Activated CD4-positive, CD25-positive, alpha-beta regulatory T cell treated with anti-CD3 and anti-CD28 coated beads, Interleukin-2, amount 50 U/mL, for 24 hours (primary cell): ENCODE measurements around the gene AGRP.
"Not testable (repeated sequence)": the region's sequence is repeated elsewhere in the genome, so short reads cannot be mapped to it uniquely, and the experiment has no call there.

Source experiments
- ATAC-seq, 2 donors: fragments of 150-1000 bp; cut with Tn5 transposase; one replicate each; pipeline ENCODE4 v1.10.0; 2021; ENCODE audit warnings: mild to moderate bottlenecking in 1 of 2, moderate library complexity in 1 of 2

AGRP gene, protein sequence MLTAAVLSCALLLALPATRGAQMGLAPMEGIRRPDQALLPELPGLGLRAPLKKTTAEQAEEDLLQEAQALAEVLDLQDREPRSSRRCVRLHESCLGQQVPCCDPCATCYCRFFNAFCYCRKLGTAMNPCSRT

DNA sequence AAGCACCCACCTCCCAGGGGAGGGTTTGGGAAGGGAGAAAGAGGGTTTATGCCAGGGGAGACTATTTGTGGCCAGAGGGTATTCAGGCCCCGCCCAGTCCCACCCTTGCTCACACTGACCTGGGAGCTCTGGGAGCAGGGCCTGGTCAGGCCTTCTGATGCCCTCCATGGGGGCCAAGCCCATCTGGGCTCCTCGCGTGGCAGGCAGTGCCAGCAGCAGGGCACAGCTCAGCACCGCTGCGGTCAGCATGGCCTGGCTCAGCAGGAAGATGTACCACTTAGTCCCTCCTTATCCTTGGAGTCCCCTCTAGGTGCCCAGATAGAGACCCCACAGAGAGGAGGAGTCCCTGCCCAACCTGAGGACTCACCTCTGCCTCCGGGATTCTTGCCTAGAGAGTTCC, at the start of gene AGRP:
TSS of gene AGRP (minus strand) at position 398 of the 400 bp plus-strand sequence. CDS start at position 249, 149 bp downstream.
- no peak for ATAC-seq

DNA sequence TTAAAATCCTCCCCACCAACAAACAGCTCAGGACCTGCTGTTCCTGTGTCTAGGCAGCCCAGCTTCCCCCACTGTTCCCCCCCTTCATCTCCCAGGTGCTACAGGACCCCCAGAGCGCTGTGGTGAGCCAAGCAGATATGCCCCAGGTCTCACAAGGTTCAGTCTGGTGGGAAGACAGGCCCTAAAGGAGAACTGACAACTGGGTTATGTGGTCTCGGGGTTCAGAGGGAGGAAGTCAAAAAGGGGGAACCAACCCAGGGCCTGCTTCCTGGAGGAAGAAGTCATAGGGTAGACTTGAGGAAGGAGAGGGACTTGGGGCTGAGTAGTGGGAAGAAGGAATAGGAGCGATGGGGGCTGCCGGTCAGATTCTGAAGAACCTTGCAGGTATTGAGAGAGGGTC, 47.9 kb upstream of the AGRP start:
- ATAC-seq = no peak

DNA sequence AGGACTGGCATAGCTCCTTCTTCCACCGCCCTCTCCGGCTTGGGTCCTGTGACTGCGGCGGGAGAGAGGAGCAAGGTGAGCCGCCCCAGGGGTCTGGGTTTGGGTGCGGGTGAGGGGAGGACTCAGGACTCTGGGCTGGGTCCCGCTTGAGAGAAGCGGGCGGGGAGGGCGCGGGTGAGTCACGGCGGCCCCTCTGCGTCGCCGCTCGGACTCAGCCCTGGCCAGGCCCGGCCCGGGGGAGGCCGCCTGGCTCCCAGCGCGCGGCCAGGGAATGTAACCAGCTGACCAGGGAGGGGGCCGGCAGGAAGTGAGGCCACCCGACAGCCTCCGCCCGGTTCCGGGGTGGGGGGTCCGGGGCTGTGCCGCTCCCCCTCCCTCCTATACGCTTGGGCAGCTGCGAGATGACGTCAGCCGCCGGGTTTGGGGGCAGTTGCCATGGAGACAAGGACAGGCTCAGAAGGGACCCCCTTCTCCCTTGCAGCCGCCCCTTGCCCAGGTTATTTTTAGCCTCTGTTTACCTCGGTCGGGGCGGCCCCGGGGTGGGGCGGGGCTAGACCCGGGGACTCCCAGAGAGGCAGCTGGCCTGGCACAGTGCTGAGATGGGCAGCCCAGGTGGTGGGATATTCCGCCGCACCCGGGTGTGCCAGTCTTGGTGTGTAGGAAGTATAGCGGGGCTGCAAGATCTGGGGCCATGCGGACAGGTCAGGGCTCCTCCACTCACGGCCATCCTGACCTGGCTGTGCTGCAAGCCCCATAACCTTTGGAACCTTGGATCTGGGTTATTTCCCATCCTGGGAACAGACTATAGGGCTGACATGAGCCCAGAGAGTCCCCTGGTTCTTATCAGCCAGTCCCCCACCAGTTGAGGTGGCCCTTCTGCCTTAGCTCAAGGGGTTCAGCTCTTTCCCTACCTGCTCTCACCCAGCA, 46.9 kb upstream of the AGRP start:
- ATAC-seq = peak; percentile 28 to 43

GRCh38 chr16:67529582-67530012, 46.2 kb upstream of the AGRP start:
- peak in 1 of 2 donors; percentile 8 for ATAC-seq

DNA sequence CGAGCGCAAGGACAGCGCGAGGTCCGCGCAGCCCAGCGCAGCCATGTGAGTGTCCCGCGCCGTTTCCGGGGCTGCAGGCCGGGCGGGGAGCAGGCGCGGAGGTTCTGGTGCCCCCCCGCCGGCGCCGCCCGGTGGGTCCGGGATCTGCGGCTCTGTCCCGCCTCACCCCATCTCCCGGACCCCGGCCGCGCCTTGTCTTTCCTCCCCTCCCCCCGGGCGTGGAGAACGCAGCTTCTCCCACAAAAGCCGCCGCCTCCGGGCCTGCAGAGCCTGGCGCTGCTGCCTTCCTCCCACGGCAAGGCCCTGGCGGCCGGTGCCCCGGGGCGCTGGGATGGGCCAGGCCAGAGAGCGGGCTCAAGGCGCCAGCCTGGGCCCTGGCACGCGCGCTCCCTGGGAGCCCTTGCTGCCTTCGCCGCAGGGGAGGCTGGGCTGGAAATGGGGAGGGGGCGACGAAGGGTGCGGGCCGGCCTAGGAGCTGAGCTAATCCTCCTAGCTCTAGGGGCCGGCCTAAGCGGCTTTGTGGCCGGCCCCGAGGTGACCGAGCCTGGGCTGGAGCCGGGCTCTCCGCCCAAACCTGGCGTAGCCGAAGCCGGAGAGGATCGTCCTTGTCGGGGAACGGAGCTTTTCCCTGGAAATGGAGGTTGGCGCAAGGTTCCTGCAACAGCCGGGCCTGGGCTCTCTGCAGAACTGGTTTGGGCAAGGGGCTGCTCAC, 45.7 kb upstream of the AGRP start:
- peak; percentile 39 to 42 for ATAC-seq

DNA sequence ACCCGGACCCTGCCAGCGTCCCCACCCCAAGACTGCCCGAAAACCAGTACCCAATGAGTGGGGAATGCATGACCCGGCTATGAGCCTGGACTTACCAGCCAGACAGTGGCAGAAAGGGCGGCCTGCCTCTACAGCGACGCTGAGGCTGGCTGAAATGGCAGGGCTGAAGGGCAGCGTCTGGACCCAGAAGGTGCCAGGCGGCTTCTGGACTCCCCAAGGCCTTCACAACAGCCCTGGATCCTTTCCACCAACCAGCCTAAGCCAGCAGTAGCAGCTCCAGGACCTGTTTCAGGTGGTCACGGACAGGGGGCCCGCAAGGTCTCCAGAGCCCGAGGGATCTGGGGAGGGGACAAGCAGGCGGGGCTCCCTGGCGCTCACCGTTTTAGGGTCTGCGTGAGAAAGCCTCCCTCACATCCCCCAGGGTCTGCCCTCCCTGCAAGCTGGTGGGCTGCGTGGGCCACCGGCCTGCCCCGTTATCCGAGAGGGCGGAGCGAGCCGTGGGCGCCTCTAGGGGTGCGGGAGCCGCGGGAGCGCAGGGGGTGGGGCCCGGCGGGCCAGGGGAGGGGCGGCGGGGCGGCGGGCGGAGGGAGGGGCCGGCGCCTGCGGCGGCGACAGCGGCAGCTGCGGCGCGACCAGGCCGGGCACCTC, 45.0 kb upstream of the AGRP start, which contains the start of gene RIPOR1:
TSS of gene RIPOR1 (plus strand) at position 608 of the 648 bp plus-strand sequence. CDS start 9,618 bp downstream, outside the sequence.
- ATAC-seq = peak; percentile 60 to 68

- ATAC-seq = no peak
Measured at GRCh38 chr16:67526149-67526791, 42.9 kb upstream of the AGRP start.

GRCh38 chr16:67525176-67525860, 42.0 kb upstream of the AGRP start:
- ATAC-seq = no peak

DNA sequence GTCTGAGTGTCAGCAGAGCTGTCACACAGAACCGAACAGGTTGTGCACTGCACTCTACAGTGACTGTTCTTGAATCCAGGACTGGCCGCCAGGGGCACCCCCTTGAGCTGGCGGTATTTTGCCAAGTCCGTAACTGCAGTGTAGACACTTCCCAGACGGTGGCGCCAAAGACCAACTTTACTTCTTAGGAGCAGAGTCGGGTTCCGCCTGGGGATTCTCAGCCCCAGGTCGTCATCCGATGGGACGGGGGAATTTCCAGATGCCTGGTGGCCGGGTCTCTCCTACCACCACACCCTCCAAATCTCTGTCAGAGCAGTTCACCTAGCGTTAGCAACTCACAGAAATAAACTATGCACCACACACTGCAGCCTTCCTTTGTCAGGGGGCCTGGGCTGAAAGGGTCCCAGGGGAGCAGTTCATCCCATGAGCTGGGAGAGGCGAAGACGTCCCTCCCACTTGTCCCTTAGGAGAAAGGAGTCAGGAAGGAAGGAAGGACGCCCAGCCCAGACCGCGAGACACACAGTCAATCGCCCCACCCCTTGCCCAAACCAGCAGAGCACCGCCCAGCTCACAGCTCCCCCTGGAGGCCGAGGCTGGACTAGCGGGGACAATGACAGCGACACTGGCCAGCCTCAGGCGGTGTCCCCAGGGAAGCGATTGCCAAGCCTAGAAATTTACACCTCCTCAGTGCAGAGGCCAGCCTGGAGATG, 37.9 kb upstream of the AGRP start:
- ATAC-seq = peak; percentile 87 to 92

- no peak for ATAC-seq
Measured at GRCh38 chr16:67519242-67519641, 35.9 kb upstream of the AGRP start.

- no peak for ATAC-seq
Measured at GRCh38 chr16:67518676-67519075, 35.3 kb upstream of the AGRP start.

GRCh38 chr16:67517661-67518423, 34.5 kb upstream of the AGRP start:
- ATAC-seq = no peak

GRCh38 chr16:67517155-67517445, 33.8 kb upstream of the AGRP start:
- ATAC-seq = no peak

GRCh38 chr16:67516296-67517154, 33.2 kb upstream of the AGRP start:
- no peak for ATAC-seq

GRCh38 chr16:67514382-67514828, 31.1 kb upstream of the AGRP start:
- ATAC-seq = peak; percentile 76 to 77

DNA sequence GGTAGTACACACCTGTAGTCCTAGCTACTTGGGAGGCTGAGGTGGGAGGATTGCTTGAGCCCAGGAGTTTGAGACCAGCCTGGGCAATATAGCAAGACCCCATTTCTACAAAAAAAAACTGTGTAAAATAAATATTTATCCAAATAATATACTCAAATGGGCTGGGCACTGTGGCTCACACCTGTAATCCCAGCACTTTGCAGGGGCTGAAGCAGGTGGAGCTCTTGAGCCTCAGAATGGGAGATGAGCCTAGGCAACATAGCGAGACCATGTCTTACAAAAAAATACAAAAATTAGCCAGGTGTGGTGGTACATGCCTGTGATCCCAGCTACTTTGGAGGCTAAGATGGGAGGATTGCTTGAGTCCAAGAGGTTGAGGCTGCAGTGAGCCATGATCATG, 30.5 kb upstream of the AGRP start:
- not testable (repeated sequence) for ATAC-seq

DNA sequence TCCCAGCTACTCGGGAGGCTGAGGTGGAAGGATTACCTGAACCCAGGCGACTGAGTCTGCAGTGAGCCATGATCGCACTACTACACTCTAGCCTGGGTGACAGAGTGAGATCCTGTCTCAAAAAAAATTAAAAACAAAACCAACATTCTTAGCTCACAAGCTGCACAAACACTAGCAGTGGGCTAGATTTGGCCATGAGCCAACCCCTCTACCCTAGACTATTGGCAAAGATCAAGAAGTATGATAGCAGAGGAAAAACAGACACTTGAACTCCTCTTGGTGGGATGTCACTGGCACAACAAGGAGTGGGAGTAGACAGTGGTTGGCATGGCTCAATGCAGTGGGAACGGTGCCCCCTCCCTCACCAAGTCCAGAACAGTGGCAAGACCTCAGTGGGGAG, 25.7 kb upstream of the AGRP start:
- no peak for ATAC-seq

- no peak for ATAC-seq
Measured at GRCh38 chr16:67506468-67506867, 23.1 kb upstream of the AGRP start.
